ENCODE measurements around the gene TSLP. TPM values are rescaled to one million over a fixed set of nuclear protein-coding genes. Genes with fewer than 3 reads are reported as not detected.

The TSLP gene
- total and polyA plus RNA-seq, 9 of the 15 experiments (the other 6 are each of a cell fraction or from before 2014, with no cell fraction given), result 0.09 to 2.8 (median 1.2) TPM

DNA sequence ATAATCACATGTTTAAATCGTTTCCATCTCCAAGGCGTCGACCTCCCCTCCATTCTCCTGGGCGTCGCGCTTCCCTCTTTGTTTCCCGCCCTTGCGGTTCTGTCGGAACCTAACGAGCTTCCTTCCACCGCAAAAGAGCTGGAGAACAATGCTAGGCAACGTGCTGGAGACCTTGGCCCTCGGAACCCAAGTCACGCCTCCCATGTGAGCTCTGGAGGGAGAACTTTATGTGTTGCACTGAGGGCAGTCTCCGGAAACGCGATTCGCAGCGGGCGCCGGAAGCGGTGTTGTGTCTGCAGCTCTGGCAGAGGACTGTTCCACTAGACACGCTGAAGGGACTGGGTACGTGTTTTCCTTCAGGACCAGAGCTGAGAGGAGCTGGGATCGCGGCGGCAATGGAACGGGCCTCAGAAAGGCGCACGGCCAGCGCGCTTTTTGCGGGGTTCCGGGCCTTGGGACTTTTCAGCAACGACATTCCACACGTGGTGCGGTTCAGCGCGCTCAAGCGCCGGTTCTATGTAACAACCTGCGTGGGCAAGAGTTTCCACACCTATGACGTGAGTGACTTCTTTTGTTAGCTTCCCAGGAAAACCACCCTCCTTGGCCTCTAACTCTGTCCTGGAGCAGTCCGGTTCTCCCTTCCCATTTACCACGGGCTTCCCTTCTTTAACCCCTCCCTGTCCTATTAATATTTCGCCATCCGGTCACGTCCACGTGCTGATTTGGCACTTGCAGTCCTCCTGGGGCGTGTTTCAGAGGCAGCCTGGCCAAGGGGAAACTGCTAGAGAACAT is 20.7 kb downstream of the TSLP start, which contains the start of gene WDR36 (continued):
- TF ChIP-seq, protein P1, sequence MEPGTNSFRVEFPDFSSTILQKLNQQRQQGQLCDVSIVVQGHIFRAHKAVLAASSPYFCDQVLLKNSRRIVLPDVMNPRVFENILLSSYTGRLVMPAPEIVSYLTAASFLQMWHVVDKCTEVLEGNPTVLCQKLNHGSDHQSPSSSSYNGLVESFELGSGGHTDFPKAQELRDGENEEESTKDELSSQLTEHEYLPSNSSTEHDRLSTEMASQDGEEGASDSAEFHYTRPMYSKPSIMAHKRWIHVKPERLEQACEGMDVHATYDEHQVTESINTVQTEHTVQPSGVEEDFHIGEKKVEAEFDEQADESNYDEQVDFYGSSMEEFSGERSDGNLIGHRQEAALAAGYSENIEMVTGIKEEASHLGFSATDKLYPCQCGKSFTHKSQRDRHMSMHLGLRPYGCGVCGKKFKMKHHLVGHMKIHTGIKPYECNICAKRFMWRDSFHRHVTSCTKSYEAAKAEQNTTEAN (CRISPR knock-in tag; IDR thresholded peaks at IDR 0.05), result peak; percentile 60; the same call in 1 of the 2 replicates
- TF ChIP-seq CCNT2 (IDR thresholded peaks at IDR 0.05; ENCODE audit: borderline replicate concordance, extremely low read depth, insufficient read length, low read depth, low read length) (no peak), XRCC3 (IDR thresholded peaks at IDR 0.05) (no peak), ZNF232 (CRISPR knock-in tag; IDR thresholded peaks at IDR 0.05) (no peak), ELF4 (CRISPR knock-in tag; IDR thresholded peaks at IDR 0.05) (0 out of 2 replicates have a peak, but pooled peaks have one; percentile 34), RBM22 (IDR thresholded peaks at IDR 0.05; ENCODE audit: low read depth, low read length, poor library complexity, severe bottlenecking) (no peak), ZNF695 (CRISPR knock-in tag; IDR thresholded peaks at IDR 0.05) (0 out of 2 replicates have a peak, but pooled peaks have one; percentile 3), FOSL1 (tag; conservative IDR thresholded peaks at IDR 0.05) (peak; percentile 31; the same call in 1 of the 2 replicates), PHTF2 (CRISPR knock-in tag; IDR thresholded peaks at IDR 0.05) (no peak), FOXJ3 (CRISPR knock-in tag; IDR thresholded peaks at IDR 0.05) (no peak), CBX5 (IDR thresholded peaks at IDR 0.05; ENCODE audit: borderline replicate concordance, low read depth) (peak; percentile 83; the same call in 1 of the 2 replicates), ZNF324 (CRISPR knock-in tag; IDR thresholded peaks at IDR 0.05) (0 out of 2 replicates have a peak, but pooled peaks have one; percentile 39), U2AF1 (optimal IDR thresholded peaks at IDR 0.05; ENCODE audit: low read depth, low read length) (no peak)
- TF ChIP-seq, protein P2, sequence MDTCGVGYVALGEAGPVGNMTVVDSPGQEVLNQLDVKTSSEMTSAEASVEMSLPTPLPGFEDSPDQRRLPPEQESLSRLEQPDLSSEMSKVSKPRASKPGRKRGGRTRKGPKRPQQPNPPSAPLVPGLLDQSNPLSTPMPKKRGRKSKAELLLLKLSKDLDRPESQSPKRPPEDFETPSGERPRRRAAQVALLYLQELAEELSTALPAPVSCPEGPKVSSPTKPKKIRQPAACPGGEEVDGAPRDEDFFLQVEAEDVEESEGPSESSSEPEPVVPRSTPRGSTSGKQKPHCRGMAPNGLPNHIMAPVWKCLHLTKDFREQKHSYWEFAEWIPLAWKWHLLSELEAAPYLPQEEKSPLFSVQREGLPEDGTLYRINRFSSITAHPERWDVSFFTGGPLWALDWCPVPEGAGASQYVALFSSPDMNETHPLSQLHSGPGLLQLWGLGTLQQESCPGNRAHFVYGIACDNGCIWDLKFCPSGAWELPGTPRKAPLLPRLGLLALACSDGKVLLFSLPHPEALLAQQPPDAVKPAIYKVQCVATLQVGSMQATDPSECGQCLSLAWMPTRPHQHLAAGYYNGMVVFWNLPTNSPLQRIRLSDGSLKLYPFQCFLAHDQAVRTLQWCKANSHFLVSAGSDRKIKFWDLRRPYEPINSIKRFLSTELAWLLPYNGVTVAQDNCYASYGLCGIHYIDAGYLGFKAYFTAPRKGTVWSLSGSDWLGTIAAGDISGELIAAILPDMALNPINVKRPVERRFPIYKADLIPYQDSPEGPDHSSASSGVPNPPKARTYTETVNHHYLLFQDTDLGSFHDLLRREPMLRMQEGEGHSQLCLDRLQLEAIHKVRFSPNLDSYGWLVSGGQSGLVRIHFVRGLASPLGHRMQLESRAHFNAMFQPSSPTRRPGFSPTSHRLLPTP (IDR thresholded peaks at IDR 0.05; ENCODE audit: borderline replicate concordance, extremely low read depth, insufficient read length), result no peak
- TF ChIP-seq, protein P3, sequence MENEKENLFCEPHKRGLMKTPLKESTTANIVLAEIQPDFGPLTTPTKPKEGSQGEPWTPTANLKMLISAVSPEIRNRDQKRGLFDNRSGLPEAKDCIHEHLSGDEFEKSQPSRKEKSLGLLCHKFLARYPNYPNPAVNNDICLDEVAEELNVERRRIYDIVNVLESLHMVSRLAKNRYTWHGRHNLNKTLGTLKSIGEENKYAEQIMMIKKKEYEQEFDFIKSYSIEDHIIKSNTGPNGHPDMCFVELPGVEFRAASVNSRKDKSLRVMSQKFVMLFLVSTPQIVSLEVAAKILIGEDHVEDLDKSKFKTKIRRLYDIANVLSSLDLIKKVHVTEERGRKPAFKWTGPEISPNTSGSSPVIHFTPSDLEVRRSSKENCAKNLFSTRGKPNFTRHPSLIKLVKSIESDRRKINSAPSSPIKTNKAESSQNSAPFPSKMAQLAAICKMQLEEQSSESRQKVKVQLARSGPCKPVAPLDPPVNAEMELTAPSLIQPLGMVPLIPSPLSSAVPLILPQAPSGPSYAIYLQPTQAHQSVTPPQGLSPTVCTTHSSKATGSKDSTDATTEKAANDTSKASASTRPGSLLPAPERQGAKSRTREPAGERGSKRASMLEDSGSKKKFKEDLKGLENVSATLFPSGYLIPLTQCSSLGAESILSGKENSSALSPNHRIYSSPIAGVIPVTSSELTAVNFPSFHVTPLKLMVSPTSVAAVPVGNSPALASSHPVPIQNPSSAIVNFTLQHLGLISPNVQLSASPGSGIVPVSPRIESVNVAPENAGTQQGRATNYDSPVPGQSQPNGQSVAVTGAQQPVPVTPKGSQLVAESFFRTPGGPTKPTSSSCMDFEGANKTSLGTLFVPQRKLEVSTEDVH (IDR thresholded peaks at IDR 0.05; ENCODE audit: low read depth, partially characterized antibody), result peak; percentile 88
- TF ChIP-seq, protein P4, sequence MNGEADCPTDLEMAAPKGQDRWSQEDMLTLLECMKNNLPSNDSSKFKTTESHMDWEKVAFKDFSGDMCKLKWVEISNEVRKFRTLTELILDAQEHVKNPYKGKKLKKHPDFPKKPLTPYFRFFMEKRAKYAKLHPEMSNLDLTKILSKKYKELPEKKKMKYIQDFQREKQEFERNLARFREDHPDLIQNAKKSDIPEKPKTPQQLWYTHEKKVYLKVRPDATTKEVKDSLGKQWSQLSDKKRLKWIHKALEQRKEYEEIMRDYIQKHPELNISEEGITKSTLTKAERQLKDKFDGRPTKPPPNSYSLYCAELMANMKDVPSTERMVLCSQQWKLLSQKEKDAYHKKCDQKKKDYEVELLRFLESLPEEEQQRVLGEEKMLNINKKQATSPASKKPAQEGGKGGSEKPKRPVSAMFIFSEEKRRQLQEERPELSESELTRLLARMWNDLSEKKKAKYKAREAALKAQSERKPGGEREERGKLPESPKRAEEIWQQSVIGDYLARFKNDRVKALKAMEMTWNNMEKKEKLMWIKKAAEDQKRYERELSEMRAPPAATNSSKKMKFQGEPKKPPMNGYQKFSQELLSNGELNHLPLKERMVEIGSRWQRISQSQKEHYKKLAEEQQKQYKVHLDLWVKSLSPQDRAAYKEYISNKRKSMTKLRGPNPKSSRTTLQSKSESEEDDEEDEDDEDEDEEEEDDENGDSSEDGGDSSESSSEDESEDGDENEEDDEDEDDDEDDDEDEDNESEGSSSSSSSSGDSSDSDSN (IDR thresholded peaks at IDR 0.05; ENCODE audit: borderline replicate concordance in 1 of 2, low read depth in 2 of 2, low read length in 2 of 2), result peak in 1 of 2 experiments; percentile 65; a peak in 1 of 4 replicates
